Naive B cell (primary cell): ENCODE results near the gene ATP9B. TPM values are rescaled to one million over a fixed set of nuclear protein-coding genes. Genes with fewer than 3 reads are reported as not detected.

Source experiments
- ATAC-seq, 2 donors: fragments of 150-1000 bp; cut with Tn5 transposase; 2 replicates each; pipeline ENCODE4 v1.10.0; 2021; ENCODE audit warnings: low read depth in 2 of 2, mild to moderate bottlenecking in 2 of 2, moderate library complexity in 2 of 2
- DNase-seq: peaks from one replicate; pipeline ENCODE4 v3.0.0; 2022
- H3K27ac Mint-ChIP-seq, 6 donors: one replicate each; pipeline ENCODE4 v1.8.0; 2020 to 2022; ENCODE audit warnings: mild to moderate bottlenecking in 6 of 6, mixed read lengths in 6 of 6, moderate library complexity in 5 of 6, inconsistent platforms in 2 of 6
- H3K27me3 Mint-ChIP-seq, 3 donors: one replicate each; pipeline ENCODE4 v1.8.0; 2021 to 2022; ENCODE audit warnings: mixed read lengths in 3 of 3, mild to moderate bottlenecking in 1 of 3
- H3K36me3 Mint-ChIP-seq, 2 donors: one replicate each; pipeline ENCODE4 v1.8.0; 2020 to 2022; ENCODE audit warnings: mixed read lengths in 2 of 2, inconsistent platforms in 1 of 2, mild to moderate bottlenecking in 1 of 2
- H3K4me1 Mint-ChIP-seq, 3 donors: one replicate each; pipeline ENCODE4 v1.8.0; 2020 to 2022; ENCODE audit warnings: mixed read lengths in 3 of 3, inconsistent platforms in 1 of 3, mild to moderate bottlenecking in 1 of 3, moderate library complexity in 1 of 3
- H3K4me3 Mint-ChIP-seq, 8 donors: one replicate each; pipeline ENCODE4 v1.8.0; 2020 to 2022; ENCODE audit warnings: mild to moderate bottlenecking in 8 of 8, mixed read lengths in 8 of 8, moderate library complexity in 8 of 8, inconsistent platforms in 2 of 8
- H3K9me3 Mint-ChIP-seq, 7 donors: one replicate each; pipeline ENCODE4 v1.8.0; 2020 to 2022; ENCODE audit warnings: mixed read lengths in 7 of 7, mild to moderate bottlenecking in 5 of 7, inconsistent platforms in 2 of 7, moderate library complexity in 1 of 7
- polyA plus RNA-seq, 6 donors: library from polyadenylated mRNA; unstranded; fragments of 300-500 nt; fragmentation: Illumina TruSeq; gene quantifications; one replicate each; pipeline ENCODE4 v1.2.3, GENCODE V29; 2021; ENCODE audit warnings: low read depth in 6 of 6

The ATP9B gene
- polyA plus RNA-seq, 6 donors from 2014 or later, result 14.7 to 27.6 (median 16.3) TPM

DNA sequence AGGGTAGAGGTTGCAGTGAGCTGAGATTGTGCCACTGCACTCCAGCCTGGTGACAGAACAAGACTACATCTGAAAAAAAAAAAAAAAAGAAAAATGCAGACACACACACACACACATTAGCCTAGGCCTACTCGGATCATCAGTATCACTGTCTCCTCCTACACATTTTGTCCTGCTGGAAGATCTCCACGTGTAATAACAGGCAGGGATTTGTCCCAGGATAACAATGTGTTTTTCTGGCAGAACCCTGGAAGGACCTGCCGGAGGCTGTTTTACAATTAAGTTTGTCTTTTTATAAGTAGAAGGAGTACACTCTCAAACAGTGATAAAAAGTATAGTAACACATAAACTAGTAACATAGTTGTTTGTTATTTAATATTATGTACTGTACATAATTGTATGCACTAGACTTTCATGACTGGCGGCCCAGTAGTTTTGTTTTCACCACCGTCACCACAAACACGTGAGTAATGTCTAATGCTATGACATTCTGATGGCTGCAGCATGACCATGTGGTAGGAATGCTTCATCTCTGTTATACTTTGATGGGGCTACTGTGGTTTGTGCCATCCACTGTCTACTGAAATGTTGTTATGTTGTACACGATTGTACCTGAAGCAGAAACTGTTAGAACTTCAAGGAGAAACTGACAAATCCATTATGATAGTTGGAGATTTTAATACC, 130.6 kb downstream of the ATP9B start:
- Mint-ChIP-seq H3K4me1 (peaks cover 0 to 5% (median 2%) of the 10 kb centered on the region in 3 donors), H3K36me3 (peaks cover 6 to 8% of the 10 kb centered on the region in 2 donors), H3K27me3 (no peaks in the 10 kb centered on the region), H3K4me3 (no peak overlapping the region), H3K27ac (peak overlapping the region in 1 of 6 donors; percentile 17), H3K9me3 (no peaks in the 10 kb centered on the region)
- DNase-seq, result no peak
- ATAC-seq, result no peak

DNA sequence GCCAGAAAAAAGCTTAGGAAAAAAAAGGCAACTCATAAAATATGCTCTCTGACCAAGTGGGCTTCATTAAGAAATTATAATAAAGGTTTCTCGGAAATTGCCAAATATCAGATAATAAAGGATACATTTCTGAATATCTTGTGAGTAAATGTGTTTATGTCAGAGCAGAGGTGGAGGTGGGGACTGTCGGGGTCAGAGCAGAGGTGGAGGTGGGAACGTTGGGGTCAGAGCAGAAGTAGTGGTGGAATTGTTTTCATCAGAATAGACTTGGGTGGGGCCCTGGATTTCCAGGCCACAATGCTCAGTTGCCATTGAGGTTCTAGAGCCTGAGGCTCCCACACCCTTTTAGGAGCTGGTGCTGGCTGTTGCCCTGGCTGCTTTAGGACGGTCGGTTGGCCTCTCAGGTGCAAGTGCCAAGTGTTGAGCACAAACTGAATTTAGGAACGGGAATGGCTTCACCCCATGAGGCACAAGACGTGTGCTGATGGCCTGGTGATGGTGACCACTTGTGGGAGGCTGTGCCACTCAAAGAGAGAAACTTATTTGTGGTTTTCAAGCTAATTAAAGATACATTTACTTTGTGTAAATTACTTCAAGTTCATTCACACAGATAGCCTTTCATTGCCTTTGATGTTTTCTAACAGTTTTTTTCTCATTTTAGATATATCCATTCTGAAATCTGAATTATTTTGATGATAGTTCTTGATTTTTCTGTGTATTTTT, 131.5 kb downstream of the ATP9B start:
- no peaks in the 10 kb centered on the region for H3K9me3 Mint-ChIP-seq
- H3K36me3 Mint-ChIP-seq, result peaks cover 6 to 14% of the 10 kb centered on the region in 2 donors
- DNase-seq (no peak), ATAC-seq (peak in 1 of 2 donors; percentile 45)
- H3K4me1 Mint-ChIP-seq, result peaks cover 0 to 5% (median 2%) of the 10 kb centered on the region in 3 donors
- no peak overlapping the region for H3K4me3 Mint-ChIP-seq
- H3K27ac Mint-ChIP-seq, result peak overlapping the region in 3 of 6 donors; percentile 17 to 60 (median 50)
- H3K27me3 Mint-ChIP-seq, result no peaks in the 10 kb centered on the region

DNA sequence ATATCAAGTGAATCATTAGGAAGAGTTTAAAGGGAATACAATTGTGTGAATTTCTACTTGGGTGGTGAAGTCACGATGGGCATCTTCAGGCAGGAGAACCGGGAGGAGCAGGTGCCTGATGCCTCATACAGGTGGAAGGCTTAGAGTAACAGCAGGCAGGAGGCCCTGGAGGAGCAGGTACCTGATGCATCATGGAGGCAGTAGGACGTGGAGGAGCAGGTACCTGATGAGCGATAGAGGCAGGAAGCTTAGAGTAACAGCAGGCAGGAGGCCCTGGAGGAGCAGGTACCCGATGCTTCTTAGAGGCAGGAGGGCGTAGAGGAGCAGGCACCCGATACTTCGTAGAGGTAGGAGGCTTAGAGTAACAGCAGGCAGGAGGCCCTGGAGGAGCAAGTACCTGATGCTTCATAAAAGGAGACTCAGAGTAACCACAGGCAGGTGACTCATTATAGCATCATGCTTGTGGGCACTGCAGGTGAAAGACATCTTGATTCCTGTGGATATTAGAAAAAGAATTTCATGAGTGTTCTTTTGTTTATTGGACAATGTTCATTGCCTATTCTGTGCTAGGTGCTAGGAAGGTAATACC, 133.9 kb downstream of the ATP9B start:
- peaks cover 0 to 8% (median 2%) of the 10 kb centered on the region in 3 donors for H3K4me1 Mint-ChIP-seq
- no peak overlapping the region for H3K4me3 Mint-ChIP-seq
- ATAC-seq (no peak), DNase-seq (no peak)
- peaks cover 16 to 23% of the 10 kb centered on the region in 2 donors for H3K36me3 Mint-ChIP-seq
- no peaks in the 10 kb centered on the region for H3K27me3 Mint-ChIP-seq
- peak overlapping the region in 1 of 6 donors; percentile 49 for H3K27ac Mint-ChIP-seq
- no peaks in the 10 kb centered on the region for H3K9me3 Mint-ChIP-seq

DNA sequence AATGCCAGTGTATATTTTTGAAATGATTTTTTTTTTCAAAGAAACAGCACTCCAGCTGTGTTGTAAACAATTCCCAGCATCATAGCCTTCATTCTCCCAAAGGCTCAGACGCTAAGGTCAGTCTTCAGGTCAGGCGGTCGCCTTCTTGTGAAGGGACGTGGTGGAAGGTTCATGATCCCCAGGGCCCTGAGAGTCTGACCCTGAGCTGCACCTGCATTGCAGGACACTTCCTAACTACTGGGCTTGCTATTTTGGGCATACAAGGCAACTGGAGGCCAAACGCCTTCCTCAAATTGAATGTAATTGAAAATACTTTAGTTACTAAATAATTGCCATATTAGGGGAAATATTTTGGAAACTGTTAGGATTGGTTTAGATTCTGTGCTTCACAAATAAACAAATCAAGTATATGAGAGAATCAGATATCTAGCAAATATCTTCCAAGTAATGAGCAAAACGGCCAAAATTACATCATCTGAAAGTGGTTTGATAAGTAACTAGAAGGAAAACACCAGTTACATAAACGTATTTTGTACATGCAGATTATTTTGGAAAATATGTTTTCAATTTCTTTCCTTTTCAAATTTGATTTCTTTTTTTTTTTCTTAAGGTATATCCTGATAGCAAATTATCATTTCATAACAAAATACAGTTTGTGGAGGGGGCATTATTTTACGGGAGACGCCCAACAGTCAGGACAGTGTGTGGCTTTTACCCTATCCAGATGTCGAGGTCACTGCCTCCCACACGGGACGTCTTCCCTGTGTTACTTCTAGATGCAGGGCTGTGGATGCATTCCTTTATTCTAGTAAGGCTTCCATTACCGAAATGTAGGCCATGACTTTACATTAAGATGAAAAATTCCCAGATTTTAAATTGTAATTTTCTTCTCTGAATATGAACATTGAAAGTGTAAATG, 136.0 kb downstream of the ATP9B start:
- H3K4me3 Mint-ChIP-seq, result no peak overlapping the region
- no peaks in the 10 kb centered on the region for H3K9me3 Mint-ChIP-seq

DNA sequence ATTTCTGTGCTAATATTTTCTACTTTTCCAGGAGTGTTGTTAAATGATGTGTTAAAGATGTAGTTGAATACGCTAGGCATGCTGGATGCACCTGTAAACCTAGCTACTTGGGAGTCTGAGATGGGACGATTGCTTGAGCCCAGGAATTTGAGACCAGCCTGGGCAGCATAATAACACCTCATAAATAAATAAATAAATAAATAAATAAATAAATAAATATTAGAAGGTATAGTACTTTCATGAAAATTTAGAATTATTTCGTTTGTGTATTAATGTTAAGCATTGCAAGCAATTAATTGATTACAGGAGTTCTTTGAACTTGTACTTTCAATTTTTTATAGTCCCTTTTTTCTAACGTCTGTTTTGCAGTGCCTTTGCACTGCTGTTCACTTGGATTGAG, 137.2 kb downstream of the ATP9B start:
- peak overlapping the region in 1 of 6 donors; percentile 38 for H3K27ac Mint-ChIP-seq
- ATAC-seq (no peak), DNase-seq (no peak)
- H3K9me3 Mint-ChIP-seq, result no peaks in the 10 kb centered on the region
- peaks cover 10 to 27% of the 10 kb centered on the region in 2 donors for H3K36me3 Mint-ChIP-seq
- peaks cover 0 to 4% (median 4%) of the 10 kb centered on the region in 3 donors for H3K4me1 Mint-ChIP-seq
- no peaks in the 10 kb centered on the region for H3K27me3 Mint-ChIP-seq
- no peak overlapping the region for H3K4me3 Mint-ChIP-seq

More for the DNA sequence above, 136.0 kb downstream of the ATP9B start:
- DNase-seq (no peak), ATAC-seq (no peak)
- H3K27me3 Mint-ChIP-seq, result no peaks in the 10 kb centered on the region
- H3K36me3 Mint-ChIP-seq, result peaks cover 10 to 27% of the 10 kb centered on the region in 2 donors
- peaks cover 0 to 8% (median 6%) of the 10 kb centered on the region in 3 donors for H3K4me1 Mint-ChIP-seq
- H3K27ac Mint-ChIP-seq, result peak overlapping the region in 2 of 6 donors; percentile 61 to 68

DNA sequence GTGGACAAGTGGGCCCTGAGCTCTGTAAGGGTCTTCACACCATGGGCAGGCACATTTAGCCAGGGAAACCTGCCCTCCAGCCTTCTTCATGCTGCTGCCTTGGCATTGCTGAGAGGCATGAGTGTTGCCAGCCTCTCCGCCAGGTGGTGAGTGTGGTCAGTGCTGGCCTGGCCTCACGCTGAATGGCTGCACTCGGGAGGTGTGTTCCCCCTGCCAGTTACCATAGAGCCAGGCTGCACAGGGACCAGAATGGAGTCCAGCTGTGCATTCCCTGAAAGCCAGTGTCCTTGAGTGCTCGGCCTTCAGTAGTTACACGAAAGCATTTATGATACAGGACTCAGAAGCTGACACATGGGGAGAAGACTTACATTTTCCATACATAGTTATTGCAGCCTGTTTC, 139.7 kb downstream of the ATP9B start:
- Mint-ChIP-seq H3K9me3 (no peaks in the 10 kb centered on the region), H3K36me3 (peaks cover 10 to 23% of the 10 kb centered on the region in 2 donors), H3K27ac (peak overlapping the region in 1 of 6 donors; percentile 60), H3K4me1 (peaks cover 0 to 4% (median 4%) of the 10 kb centered on the region in 3 donors), H3K4me3 (no peak overlapping the region), H3K27me3 (no peaks in the 10 kb centered on the region)
- ATAC-seq (no peak), DNase-seq (no peak)

DNA sequence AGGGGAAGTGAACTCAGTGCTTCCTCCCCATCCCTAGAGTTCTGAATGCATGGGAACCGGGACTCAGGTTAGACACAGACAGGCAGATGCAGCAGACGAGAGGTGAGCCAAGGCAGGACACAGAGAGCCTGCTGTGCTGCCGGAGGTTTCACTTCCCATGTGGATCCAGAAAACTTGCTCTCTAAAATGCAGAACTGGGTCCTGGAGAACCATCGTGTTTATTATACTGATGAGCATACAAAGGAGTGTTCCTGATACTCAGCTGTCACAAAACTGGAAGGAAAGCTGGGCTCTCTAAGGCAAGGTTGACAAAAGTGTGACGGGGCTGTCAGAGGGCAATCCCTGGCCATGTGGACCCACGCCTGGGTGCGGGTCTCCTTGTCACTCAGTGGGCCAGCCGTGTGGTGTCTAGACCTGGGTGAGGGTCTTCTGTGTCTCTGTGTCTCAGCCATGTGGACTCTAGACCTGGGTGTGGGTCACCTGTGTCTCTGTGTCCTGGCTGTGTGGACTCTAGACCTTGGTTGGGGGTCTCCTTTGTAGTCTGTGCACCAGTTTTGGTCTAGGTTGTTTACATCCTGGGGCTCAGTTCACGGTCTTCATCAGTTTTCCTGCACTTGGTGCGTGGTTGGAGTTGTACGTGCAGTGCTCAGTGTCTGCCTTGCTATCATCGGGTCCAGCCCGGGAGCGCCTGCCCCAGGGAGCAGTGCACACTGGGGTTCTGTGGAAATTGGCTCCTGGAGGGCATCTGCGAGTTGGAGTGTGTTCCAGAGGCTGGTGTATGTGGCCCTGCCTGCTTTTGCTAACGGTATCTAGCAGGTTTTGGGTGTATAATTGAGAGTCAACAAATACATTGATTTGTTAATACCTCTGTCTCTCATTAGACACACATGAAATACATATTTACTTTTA, 141.1 kb downstream of the ATP9B start:
- H3K27me3 Mint-ChIP-seq, result no peaks in the 10 kb centered on the region
- H3K9me3 Mint-ChIP-seq, result no peaks in the 10 kb centered on the region
- H3K36me3 Mint-ChIP-seq, result peaks cover 10 to 22% of the 10 kb centered on the region in 2 donors
- ATAC-seq (no peak), DNase-seq (no peak)
- H3K4me3 Mint-ChIP-seq, result no peak overlapping the region
- H3K4me1 Mint-ChIP-seq, result peaks cover 0 to 4% (median 4%) of the 10 kb centered on the region in 3 donors
- H3K27ac Mint-ChIP-seq, result no peak overlapping the region

DNA sequence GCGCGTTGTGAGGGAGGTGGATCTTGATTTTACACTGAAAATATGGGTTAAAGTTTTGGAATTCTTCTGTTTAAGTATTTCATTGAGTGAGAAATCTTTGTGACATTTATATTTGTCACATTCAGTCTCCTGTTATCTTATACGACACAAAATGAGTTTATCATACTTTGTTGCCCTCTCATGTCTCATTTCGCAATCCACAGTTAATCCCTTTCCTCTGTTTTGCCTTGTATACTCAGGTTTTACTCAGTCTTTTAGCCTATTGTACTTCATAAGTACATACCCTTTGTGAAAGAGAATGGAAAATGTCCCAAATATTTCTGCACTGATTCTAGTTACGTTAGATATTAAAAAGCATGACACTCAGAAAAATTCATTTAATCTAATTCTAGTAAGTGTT, 142.7 kb downstream of the ATP9B start:
- Mint-ChIP-seq H3K36me3 (peaks cover 15 to 17% of the 10 kb centered on the region in 2 donors), H3K27ac (no peak overlapping the region), H3K4me1 (peaks cover 0 to 6% (median 4%) of the 10 kb centered on the region in 3 donors), H3K27me3 (no peaks in the 10 kb centered on the region), H3K4me3 (no peak overlapping the region), H3K9me3 (peaks cover 0 to 2% (median 0%) of the 10 kb centered on the region in 7 donors)
- ATAC-seq, result no peak
- no peak for DNase-seq

DNA sequence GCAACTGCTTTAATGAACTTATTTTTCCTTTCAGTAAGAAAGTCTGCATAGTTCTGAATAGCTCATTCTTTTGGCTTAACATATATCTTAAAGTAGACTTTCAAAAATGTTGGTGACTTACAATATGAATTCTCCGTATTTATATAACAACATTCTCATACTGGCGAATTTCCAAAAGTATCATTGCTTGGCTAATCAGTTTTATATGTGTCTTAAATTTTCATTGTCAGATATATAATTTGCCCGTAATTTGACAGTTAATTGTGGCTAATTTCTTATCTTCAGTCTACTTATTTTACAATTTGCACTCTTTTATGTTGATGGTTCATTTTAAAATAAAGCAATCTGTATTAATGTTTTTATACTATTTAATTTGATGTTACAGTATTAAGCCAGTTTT, 144.9 kb downstream of the ATP9B start:
- peaks cover 0 to 2% (median 0%) of the 10 kb centered on the region in 7 donors for H3K9me3 Mint-ChIP-seq
- H3K27me3 Mint-ChIP-seq, result no peaks in the 10 kb centered on the region
- peaks cover 0 to 6% (median 3%) of the 10 kb centered on the region in 3 donors for H3K4me1 Mint-ChIP-seq
- H3K4me3 Mint-ChIP-seq, result no peak overlapping the region
- ATAC-seq, result no peak
- peaks cover 7 to 21% of the 10 kb centered on the region in 2 donors for H3K36me3 Mint-ChIP-seq
- no peak overlapping the region for H3K27ac Mint-ChIP-seq
- no peak for DNase-seq

DNA sequence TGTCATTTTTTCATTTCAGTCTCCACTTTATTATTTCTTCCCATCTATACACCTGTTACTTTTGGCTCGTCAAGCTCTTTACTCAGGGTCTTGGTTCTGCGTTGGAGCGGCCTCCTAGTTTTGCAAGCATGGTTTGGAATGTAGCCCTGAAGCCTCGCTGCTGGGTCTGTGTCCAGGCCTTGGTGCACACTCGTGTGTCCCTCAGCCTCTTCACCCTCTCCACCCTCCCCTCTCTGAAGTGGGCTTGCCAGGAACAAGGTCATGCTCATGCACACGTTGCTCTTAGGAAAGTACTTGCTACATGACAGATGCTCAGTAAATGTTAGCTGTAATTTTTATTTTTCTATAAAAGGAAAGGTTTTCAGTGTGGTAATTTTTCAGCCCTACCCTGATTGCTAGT, 147.0 kb downstream of the ATP9B start:
- Mint-ChIP-seq H3K36me3 (peaks cover 8 to 21% of the 10 kb centered on the region in 2 donors), H3K27me3 (no peaks in the 10 kb centered on the region), H3K9me3 (peaks cover 0 to 2% (median 0%) of the 10 kb centered on the region in 7 donors), H3K4me3 (no peak overlapping the region), H3K27ac (no peak overlapping the region), H3K4me1 (peaks cover 3 to 4% (median 3%) of the 10 kb centered on the region in 3 donors)
- DNase-seq, result no peak
- ATAC-seq, result no peak

DNA sequence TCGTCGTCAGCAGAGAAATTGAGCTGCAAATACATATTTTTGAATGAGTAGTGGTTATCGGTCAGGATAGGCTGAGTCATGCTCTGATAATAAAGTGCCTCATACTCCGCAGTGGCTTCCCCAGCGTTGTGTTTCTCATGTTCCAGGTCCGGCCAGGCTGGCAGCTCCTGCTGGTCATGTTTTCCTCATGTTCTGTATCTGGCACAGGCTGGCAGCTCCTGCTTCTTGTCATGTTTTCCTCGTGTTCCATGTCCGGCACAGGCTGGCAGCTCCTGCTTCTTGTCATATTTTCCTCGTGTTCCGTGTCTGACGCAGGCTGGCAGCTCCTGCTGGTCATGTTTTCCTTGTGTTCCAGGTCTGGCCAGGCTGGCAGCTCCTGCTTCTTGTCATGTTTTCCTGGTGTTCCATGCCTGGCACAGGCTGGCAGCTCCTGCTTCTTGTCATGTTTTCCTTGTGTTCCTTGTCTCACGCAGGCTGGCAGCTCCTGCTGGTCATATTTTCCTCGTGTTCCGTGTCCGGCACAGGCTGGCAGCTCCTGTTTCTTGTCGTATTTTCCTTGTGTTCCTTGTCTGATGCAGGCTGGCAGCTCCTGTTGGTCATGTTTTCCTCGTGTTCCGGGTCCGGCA, 148.9 kb downstream of the ATP9B start:
- Mint-ChIP-seq H3K9me3 (peaks cover 0 to 2% (median 0%) of the 10 kb centered on the region in 7 donors), H3K4me1 (peaks cover 3 to 9% (median 7%) of the 10 kb centered on the region in 3 donors), H3K4me3 (no peak overlapping the region), H3K27ac (no peak overlapping the region), H3K36me3 (peaks cover 11 to 21% of the 10 kb centered on the region in 2 donors), H3K27me3 (no peaks in the 10 kb centered on the region)
- ATAC-seq (no peak), DNase-seq (no peak)
